Suprapubic skin (tissue), 4 donors: ENCODE measurements around the gene MAGI3.

ENCODE experiments used
- CTCF ChIP-seq, 2 donors: fragments of 200-600 bp in 1 of 2; fragments of 450-650 bp in 1 of 2; sonication (generic) in 1 of 2; IDR thresholded peaks; one replicate each; pipeline ENCODE4 v1.5.1; 2016 to 2019; ENCODE audit warnings: antibody characterized with exemption in 2 of 2, mild to moderate bottlenecking in 1 of 2, moderate library complexity in 1 of 2
- EP300 ChIP-seq: sonication (generic); formaldehyde crosslinking; IDR thresholded peaks from one replicate; pipeline ENCODE4 v1.6.1; 2017; ENCODE audit warnings: antibody characterized with exemption
- POLR2A ChIP-seq, 2 donors: fragments of 450-650 bp; IDR thresholded peaks; one replicate each; pipeline ENCODE4 v1.6.1; 2017; ENCODE audit warnings: antibody characterized with exemption in 2 of 2, mild to moderate bottlenecking in 2 of 2, moderate library complexity in 2 of 2
- POLR2AphosphoS5 ChIP-seq, 3 donors: sonication (generic); formaldehyde crosslinking; IDR thresholded peaks; one replicate each; pipeline ENCODE4 v1.6.1; 2017; ENCODE audit warnings: antibody characterized with exemption in 3 of 3

GRCh38 chr1:113678159-113678469 lies 287.8 kb downstream of the MAGI3 start:
- TF ChIP-seq CTCF (IDR thresholded peaks at IDR 0.05) (no peak), POLR2A (IDR thresholded peaks at IDR 0.05) (no peak), EP300 (no peak), POLR2AphosphoS5 (IDR thresholded peaks at IDR 0.05) (no peak)
